Ramos (cell line): ENCODE results near the gene MASP1.

ENCODE experiments used
- in situ Hi-C: fragments of 300-500 bp; cut with MboI; formaldehyde crosslinking; loops from one replicate; pipeline ENCODE4 v1.14.3; 2022; ENCODE audit warnings: low sequenced_read_pairs; ENCODE audit not compliant: unreplicated experiment

Gene MASP1

DNA sequence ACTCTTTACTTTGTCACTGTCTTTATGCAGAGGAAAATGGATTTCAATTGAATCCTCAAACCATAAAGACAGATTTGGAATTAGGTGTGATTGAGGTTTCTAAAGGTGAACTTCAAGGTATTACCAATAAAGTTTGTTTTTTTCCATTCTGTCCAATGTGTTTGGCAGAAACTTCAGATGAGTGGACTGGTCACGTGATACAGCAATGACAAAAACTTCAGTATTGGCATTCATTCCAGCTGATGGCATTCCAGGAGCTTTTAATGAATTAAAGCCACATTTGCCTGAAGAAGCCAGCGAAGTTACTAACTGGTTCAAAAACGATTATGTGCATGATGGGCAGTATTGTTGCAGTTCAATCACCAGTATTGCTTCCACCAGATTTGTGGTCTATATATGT lies 4.5 kb upstream of the MASP1 start:
- in situ Hi-C loops = no loop called here

DNA sequence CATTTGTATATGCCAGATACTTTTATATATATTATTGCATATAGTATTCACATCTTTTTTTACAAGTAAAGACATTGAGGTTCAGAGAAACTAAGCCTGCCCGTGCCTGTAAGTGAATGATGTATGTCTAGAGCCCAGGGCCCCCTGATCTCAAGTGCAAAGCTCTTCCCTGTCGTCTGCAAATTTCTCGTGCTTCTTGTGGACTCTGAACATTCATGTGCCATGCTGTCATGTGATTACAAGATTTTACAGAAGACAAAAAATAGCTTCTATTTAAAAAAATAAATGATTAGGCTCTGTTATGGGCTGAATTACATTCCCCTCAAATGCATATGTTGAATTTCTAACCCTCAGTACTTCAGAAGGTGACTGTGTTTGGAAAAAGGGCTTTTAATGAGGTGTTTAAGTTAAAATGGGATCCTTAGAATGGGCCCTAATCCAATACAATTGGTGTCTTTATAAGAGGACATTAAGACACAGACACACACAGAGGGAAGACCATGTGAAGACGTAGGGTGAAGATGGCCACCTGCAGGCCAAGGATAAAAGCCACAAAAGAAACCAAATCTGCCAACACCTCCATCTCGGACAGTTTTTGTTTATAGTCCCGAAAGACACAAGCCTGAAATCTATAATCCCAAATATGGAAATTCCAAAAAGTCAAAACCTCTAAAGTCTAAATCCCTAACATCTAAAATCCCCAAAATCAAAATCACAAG lies 3.9 kb upstream of the MASP1 start:
- in situ Hi-C loops = no loop called here

DNA sequence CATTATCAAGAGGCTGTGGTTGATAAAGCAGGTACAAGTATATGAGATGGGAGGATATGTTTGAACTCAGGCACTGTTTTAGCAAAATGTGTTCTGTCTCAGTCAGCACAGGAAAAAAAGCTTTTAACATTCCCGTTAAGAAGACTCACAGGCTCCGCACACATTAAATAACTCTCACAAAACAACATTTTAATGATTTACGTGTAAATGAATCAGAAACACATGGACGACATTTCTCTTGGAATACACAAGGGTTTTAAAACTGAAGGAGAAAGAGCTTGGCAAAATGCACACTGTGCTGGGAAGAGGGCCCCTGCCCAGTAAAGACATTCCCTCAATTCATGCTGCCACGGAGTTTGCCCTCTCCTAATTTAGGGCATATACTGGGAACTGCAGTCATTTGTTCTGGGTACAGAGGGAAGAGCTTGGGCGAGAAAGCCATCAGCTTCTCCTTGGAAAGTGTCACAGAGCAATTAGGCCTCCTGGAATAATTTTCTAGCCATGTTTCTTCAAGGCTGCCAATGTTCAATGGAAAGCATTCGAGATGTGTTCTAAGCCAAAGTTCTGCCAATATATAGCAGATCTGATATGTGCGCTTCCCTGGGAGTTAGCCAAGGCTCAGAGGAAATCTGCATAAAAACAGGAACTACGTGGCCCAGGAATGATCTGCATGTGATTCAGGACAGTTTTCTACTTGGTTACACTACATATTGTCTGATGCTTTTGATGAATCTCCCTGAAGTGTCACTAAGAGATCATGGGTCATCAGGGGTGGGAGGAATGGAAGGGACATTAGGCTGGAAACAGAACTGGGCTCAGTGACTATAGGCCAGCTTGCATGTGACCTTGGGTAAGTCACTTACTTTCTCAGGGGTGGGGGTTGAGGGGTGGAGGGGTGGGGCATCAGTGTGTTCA lies 2.2 kb upstream of the MASP1 start:
- in situ Hi-C loops = no loop called here

DNA sequence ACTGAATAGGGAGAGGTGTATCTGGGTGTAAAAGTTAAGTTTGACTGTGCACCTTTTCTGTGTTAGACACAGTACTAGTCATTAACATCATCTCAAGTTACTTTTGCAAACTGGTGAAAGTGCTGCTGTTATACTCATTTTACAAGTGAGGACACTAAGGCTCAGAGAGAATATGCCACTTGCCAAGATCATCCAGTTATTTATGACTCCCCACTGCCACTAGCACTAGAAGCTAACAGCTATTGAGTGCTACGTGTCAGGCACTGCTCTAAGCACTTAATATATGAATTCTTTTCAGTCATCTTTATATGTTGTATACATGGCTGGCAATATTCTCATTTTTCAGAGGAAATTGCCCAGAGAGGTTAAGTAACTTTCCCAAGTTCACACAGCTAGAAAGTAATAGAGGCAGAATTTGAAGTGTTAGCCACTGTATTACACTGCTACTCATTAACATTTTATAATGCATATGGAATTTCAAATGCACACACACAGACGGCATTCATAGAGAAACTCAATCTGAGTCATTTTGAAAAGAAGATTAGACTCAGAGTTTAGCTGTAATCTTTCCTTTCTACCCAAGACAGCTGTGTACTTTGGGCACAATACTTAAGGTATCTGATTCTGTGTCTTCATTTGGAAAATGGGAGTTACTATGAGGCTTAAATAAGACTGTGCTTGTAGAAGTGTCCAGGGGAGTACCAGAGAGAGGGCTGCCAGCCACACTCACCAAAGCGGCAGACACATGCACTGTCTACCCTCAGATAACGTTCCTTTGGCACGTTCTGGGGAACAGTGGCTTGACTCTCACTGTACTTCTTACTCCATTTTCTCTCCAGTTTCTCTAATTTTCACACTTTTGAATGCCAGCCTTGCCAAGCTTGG lies 1.3 kb upstream of the MASP1 start:
- in situ Hi-C loops = no loop called here

DNA sequence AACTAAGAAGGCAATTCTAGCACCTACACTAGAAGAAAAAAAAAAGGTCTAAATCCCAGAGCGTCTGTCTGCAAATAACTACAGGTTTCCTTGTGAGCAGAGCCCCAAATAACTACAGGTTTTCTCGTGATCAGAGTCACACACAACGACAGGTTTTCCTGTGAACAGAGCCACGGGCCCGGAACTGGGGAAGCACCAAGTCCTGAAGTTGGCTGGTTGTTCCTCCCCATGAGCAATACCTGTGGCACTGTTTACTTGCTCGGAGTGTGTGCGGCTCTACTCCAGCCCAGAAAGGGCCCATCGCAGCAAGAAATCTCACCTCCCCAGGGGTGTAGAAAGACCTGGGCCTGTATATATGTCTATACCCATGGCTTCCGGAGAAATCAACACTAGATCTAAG lies 644 bp upstream of the MASP1 start:
- in situ Hi-C loops = no loop called here

DNA sequence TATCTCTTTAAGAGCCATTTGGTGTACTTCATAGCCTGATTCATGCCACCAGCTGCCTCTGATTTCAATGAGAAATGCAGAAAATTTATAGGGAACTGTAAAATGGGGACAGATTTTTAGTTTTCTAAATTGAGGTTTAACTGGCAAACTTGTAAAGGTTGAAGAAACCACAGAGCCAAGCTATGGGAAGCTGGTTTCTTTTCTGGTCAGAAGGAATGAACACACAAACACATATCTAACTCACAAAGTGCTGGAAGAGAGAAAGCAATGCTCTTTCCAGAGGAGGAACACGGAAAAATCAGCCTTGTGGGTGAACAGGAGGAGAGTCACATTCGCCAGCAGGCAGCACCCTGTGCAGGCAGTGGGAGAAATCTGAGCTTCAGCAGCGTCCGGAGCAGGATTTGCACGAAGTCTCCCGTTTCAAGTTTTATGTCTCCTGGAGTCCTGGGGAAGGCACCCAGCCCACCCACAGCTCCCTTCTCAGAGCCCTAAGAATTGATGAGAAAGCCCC lies 481 bp downstream of the MASP1 start:
- in situ Hi-C loops = no loop called here

DNA sequence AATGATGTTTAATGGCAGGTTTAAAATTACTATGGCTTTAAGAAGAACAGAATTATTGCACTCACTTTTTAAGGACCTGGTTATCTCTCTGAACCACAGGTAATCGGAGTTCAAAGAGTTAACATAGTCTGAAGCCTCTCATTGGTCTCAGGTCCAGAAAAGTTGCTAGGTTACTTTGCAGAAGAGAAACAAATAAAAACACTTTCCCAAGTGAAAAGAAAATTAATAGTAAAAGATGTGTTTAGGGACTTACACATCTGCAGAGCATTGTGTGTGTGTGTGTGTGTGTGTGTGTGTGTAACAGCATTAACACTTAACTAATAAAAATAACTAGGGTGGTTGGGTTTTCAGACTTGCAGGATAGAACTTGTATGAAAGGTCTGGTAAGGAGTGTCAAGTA lies 1.0 kb downstream of the MASP1 start:
- in situ Hi-C loops = no loop called here

DNA sequence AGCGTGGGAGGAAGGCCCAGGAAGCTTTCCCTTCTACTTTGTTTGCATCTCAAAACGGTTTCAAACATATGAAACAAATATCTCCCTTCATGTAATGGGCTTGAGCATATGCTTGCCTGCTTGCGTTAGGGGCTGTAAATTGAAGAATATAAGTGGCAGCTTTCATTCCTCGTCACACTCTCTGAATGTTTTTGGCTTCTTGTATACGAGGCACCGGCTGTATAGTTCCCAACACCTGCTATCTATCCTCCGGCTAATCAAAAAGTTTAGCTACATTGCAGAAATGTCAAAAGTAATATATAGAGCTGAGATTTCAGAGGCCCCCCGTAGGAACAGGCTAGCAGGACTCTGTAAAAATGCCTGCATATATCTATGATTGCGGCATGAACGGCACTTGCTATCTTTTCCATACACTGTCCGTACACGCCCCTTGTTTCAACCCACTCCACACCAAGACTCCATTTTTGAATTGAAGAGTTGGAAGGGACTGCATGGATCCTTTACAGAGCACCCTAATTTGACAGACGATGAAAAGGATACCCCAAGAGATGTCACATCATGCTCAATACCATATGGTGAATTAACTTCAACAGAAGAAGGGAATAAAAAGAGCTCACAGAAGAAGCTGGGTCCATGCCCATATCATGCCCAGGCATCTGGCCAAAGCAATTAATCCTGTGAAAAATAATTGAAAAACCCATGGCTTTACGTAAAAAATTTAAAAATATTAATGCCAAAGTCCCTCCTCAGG lies 2.5 kb downstream of the MASP1 start:
- in situ Hi-C loops = no loop called here

DNA sequence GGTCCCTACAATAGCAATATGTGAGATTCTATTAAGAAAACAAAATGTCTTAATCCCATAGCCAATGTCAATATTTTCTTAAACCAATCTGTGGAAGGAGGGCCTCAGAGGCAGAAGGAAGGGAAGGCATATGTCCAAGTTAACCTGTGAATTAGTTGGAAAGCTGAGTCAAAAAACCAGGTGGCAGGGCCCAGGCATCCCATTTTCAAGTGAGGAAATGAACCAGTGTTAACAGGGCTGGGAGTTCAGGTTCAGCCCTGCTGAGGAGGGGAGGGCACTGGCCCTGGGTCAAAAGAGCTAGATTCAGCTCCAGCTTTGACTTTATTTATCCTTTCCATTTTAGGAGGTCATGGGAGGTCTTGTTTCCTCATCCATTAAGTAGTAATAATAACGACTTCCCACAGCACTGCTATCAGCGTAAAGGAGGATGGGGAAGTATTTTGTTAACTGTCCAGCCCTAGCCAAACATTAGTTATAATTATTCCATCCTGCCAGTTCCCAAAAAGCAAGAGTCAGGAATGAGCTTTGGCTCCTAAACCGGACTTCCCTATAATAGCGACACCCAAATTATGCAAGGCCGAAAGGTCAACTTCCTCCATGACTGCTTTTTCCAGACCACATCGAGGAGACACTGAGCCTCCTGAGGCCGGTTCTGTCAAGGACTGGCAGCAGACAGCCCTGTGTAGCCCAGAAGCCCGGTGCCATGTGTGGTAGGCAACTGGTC lies 3.2 kb downstream of the MASP1 start:
- in situ Hi-C loops = no loop called here

- in situ Hi-C loops = no loop called here
These were observed 4.3 kb downstream of the MASP1 start for GRCh38 chr3:187287256-187287655.

DNA sequence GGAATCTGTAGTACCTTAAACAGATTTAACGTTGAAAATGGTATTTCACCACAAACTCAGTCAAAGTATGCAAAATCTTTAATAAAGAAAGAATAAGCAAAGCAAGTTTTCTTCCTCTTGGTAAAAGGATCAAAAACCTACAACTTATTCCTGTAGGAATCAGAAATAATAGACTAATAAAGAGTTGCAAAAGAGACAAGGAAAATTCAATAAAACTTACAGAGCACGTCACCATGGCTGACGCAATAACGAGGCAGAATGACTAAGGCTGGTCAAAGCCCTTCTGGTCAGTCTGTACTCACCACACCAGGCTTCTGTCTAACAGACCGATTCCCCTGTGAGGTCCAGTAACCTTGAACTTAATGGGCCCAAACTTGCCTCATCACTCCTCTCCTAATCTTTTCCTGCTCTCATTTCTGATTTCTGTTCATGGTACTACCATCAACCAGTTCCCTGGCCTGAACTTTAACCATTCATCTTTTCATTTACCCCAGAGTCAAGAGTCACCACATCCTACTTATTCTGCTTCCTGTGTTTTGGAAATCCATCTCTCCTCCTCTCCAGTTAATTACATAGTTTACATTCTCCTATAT lies 5.0 kb downstream of the MASP1 start:
- in situ Hi-C loops = no loop called here

DNA sequence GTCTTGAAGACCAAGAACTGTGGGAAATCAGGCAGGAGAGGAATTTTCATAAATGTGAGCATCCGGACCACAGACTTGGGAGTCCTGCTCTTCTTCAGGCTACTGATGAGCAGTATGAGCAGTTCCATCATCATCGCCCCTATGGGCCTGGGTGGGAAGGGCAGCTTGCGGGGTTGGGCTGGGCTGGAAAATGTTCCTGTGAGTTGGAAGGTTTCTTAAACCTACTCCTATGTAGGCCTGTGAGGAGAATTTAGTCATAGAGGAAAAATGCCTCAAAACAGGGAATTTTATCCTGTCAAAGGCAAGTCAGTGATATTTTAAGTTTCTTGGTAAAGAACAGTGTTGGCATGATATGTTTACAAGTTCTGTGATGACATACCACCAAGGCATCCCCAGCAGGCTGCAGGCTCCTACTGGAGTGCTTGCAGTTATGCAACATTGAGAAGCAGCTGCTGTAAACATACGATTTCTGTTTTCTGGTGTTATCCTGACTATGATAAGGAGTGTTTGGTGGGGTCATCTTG lies 10.3 kb downstream of the MASP1 start:
- in situ Hi-C loops = no loop called here

- in situ Hi-C loops = no loop called here
These were observed 10.9 kb downstream of the MASP1 start for GRCh38 chr3:187280644-187281043.

- in situ Hi-C loops = no loop called here
These were observed 14.4 kb downstream of the MASP1 start for GRCh38 chr3:187277129-187277462.

- in situ Hi-C loops = no loop called here
These were observed 15.0 kb downstream of the MASP1 start for GRCh38 chr3:187276397-187277128.

DNA sequence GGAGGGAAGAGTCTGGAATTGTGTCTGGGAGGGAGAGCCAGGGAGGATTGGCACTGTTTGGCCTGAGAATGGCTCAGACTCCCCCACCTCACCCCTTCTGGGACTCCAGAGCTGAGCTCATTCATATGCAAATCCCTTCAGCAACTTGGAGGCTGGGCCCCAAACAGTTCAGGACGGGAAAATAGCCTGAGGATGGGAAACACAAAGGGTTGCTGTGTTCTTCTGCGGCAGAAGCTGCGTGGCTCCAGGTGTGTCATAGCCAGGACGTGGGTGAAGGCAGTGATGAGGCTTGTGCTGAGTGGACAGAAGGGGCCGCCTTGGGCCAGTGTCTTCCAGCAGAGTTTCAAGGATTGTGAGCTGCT lies 16.6 kb downstream of the MASP1 start:
- in situ Hi-C loops = no loop called here

DNA sequence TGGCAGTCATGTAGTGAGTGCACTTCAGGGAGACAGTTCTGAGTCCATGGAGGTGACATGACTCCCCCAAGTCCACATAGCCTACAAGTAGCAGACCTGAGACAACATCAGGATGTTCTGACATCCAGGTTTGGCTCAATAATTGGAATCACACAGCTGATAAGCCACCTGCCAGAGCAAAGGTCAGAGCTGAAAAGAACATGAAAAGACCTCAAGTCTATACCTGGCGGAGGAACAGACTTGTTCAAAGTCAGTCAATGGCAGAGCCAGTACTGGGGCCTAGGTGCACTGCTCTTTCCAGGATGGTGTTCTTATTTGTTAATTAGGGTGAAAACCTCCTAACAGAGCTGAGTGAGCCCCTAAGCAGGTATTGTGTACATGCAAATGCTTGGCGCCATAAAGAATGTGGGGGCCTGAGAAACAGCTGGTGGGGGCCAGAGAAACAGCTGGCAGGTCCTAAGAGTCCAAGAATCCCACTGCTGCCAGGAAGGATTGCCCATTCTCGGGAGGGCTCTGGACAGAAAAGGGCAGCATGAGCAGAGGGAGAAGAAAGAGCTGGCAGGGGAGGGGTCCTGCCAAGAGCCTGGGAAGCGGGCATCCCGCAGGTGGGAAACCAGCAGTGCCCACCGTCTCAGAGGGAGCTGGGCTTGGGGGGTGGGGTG lies 17.1 kb downstream of the MASP1 start:
- in situ Hi-C loops = no loop called here

DNA sequence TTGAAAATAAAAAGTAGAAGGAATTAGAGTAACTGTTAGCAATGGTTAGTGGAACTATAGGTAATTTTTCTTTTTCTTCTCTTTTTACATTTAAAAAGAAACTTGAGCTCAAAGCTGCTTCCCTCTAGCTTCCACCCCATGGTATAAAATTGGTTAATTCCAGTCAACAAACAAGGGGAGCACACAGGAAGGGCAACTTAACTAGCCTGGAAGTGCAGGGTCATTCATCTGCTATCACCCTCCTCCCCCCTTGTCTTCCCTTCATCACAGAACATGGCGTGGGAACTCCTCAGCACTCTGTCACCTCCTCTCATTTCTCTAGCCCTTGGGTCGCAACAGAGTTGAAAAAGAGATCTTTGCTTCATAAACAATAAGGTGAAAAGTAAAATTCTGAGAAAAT lies 20.0 kb downstream of the MASP1 start:
- in situ Hi-C loops = no loop called here
